GM12878 (cell line): ENCODE data around the gene AP2B1. TPM values are rescaled to one million over a fixed set of nuclear protein-coding genes. Genes with fewer than 3 reads are reported as not detected.

ENCODE experiments used
- ATAC-seq: fragments of 200-7000 bp; cut with Tn5 transposase; 3 replicates; pipeline ENCODE4 v1.9.1; 2020; ENCODE audit warnings: mild to moderate bottlenecking, moderate library complexity
- BruUV-seq: library from RNA; stranded (reverse); fragments of 400-500 nt; replicated peaks from 2 replicates; lab custom pipeline; 2021; lab: Mats Ljungman, UMichigan
- CTCF ChIA-PET: fragments of 300-600 bp; sonication (Branson Sonifier 250); formaldehyde crosslinking; extraction: SDS; loops from one replicate; lab custom pipeline; 2021; ENCODE audit warnings: inconsistent platforms; lab: Yijun Ruan, JAX
- POLR2A ChIA-PET: fragments of 350-600 bp; formaldehyde crosslinking; extraction: SDS; loops from one replicate; lab custom pipeline; 2021; ENCODE audit warnings: inconsistent platforms; lab: Charles Lee
- RAD21 ChIA-PET: fragments of 300-600 bp; sonication (Branson Sonifier 250); formaldehyde crosslinking; loops from one replicate; lab custom pipeline; 2023; ENCODE audit warnings: antibody characterized with exemption; ENCODE audit not compliant: unreplicated experiment; lab: Charles Lee
- SMC1A ChIA-PET: fragments of 300-600 bp; sonication (Branson Sonifier 250); formaldehyde crosslinking; loops from one replicate; lab custom pipeline; 2023; ENCODE audit not compliant: unreplicated experiment, uncharacterized antibody; lab: Charles Lee
- DNase-seq: peaks from one replicate; pipeline ENCODE4 v3.0.0-alpha.2; 2011; ENCODE audit warnings: low read depth, low spot score
- FAIRE-seq: peaks from 3 replicates; lab custom pipeline; 2011; peaks lifted over from hg19 to GRCh38; lab: Jason Lieb, UNC
- H2AFZ ChIP-seq: 2 replicates; pipeline ENCODE4 v1.6.0; 2011; ENCODE audit warnings: low read depth, low read length, control low read depth; ENCODE audit not compliant: control insufficient read depth
- H3K27ac ChIP-seq: 2 replicates; pipeline ENCODE4 v1.5.1; 2011; ENCODE audit warnings: control low read depth; ENCODE audit not compliant: control insufficient read depth, insufficient read depth
- H3K27me3 ChIP-seq, 2 experiments: replicated peaks in 1 of 2; 2 replicates each; pipeline versions ENCODE4 v1.6.0 to v1.6.1; 2011; ENCODE audit warnings: low read length in 1 of 2; ENCODE audit not compliant: control insufficient read depth in 2 of 2, insufficient read depth in 2 of 2
- H3K36me3 ChIP-seq, 2 experiments: 2 replicates each; pipeline ENCODE4 v1.5.1; 2011; ENCODE audit warnings: low read length in 1 of 2; ENCODE audit not compliant: control insufficient read depth in 2 of 2, insufficient read depth in 2 of 2
- H3K4me1 ChIP-seq: 2 replicates; pipeline ENCODE4 v1.6.1; 2011; ENCODE audit warnings: mild to moderate bottlenecking, low read length, moderate library complexity, mixed read lengths; ENCODE audit not compliant: control insufficient read depth, insufficient read depth
- H3K4me2 ChIP-seq: 2 replicates; pipeline ENCODE4 v1.6.0; 2011; ENCODE audit warnings: control low read depth; ENCODE audit not compliant: control insufficient read depth, insufficient read depth
- H3K4me3 ChIP-seq: fragments of 200-600 bp; sonication (generic); 2 replicates; pipeline ENCODE4 v1.5.1; 2016
- H3K79me2 ChIP-seq: 2 replicates; pipeline ENCODE4 v1.6.0; 2011; ENCODE audit warnings: low read length; ENCODE audit not compliant: control insufficient read depth, insufficient read depth
- H3K9ac ChIP-seq: 2 replicates; pipeline ENCODE4 v1.8.0; 2011; ENCODE audit warnings: low read length, control low read depth, mixed read lengths; ENCODE audit not compliant: control insufficient read depth, insufficient read depth
- H3K9me3 ChIP-seq: replicated peaks from 3 replicates; pipeline ENCODE4 v1.5.1; 2011; ENCODE audit warnings: mild to moderate bottlenecking, low read length; ENCODE audit not compliant: control insufficient read depth, insufficient read depth
- H4K20me1 ChIP-seq: 2 replicates; pipeline ENCODE4 v1.6.0; 2011; ENCODE audit not compliant: control insufficient read depth, insufficient read depth
- ASH2L ChIP-seq: fragments of 300-600, 200-600 bp; sonication (generic); IDR thresholded peaks from 2 replicates; pipeline ENCODE4 v1.6.1; 2017; ENCODE audit warnings: low read depth, mild to moderate bottlenecking, borderline replicate concordance
- CHD1 ChIP-seq: IDR thresholded peaks from 2 replicates; pipeline ENCODE4 v1.6.1; 2012; ENCODE audit warnings: low read depth, low read length, improper control_type of control experiment
- CREB1 ChIP-seq: IDR thresholded peaks from 2 replicates; pipeline ENCODE4 v1.6.1; 2012; ENCODE audit warnings: low read depth, mild to moderate bottlenecking, inconsistent platforms
- E2F4 ChIP-seq: IDR thresholded peaks from 2 replicates; pipeline ENCODE4 v1.6.1; 2012; ENCODE audit warnings: low read depth, low read length, improper control_type of control experiment
- ESRRA ChIP-seq: IDR thresholded peaks from 2 replicates; pipeline ENCODE4 v1.6.1; 2012; ENCODE audit warnings: mild to moderate bottlenecking, low read length, improper control_type of control experiment
- MEF2A ChIP-seq: IDR thresholded peaks from 2 replicates; pipeline ENCODE4 v1.6.1; 2011; ENCODE audit warnings: low read depth, mild to moderate bottlenecking, low read length, moderate library complexity; ENCODE audit not compliant: insufficient read depth
- NFYB ChIP-seq: IDR thresholded peaks from 2 replicates; pipeline ENCODE4 v1.6.1; 2011; ENCODE audit warnings: low read depth, mild to moderate bottlenecking, low read length, improper control_type of control experiment, moderate library complexity; ENCODE audit not compliant: insufficient read depth
- RAD21 ChIP-seq: IDR thresholded peaks from 2 replicates; pipeline ENCODE4 v1.6.1; 2011; ENCODE audit warnings: mild to moderate bottlenecking, low read depth, low read length, moderate library complexity; ENCODE audit not compliant: insufficient read depth
- RELB ChIP-seq: fragments of 450-650 bp; IDR thresholded peaks from 2 replicates; pipeline ENCODE4 v1.6.1; 2017; ENCODE audit warnings: low read depth, mild to moderate bottlenecking, moderate library complexity
- SMARCA5 ChIP-seq: fragments of 450-650 bp; IDR thresholded peaks from 2 replicates; pipeline ENCODE4 v1.6.1; 2017; ENCODE audit warnings: mild to moderate bottlenecking
- SP1 ChIP-seq: IDR thresholded peaks from one replicate; pipeline ENCODE4 v1.6.1; 2011; ENCODE audit warnings: low read depth, low read length
- SUZ12 ChIP-seq: fragments of 200-600 bp; sonication (generic); IDR thresholded peaks from one replicate; pipeline ENCODE4 v1.6.1; 2018; ENCODE audit warnings: antibody characterized with exemption, mild to moderate bottlenecking; ENCODE audit not compliant: unreplicated experiment
- ZBTB33 ChIP-seq: fragments of 450-650 bp; IDR thresholded peaks from 2 replicates; pipeline ENCODE4 v1.6.1; 2017; ENCODE audit warnings: mild to moderate bottlenecking
- ZNF592 ChIP-seq: fragments of 450-650 bp; IDR thresholded peaks from 2 replicates; pipeline ENCODE4 v1.6.1; 2017; ENCODE audit warnings: mild to moderate bottlenecking, moderate library complexity
- ZNF622 ChIP-seq: fragments of 450-650 bp; IDR thresholded peaks from 2 replicates; pipeline ENCODE4 v1.6.1; 2017; ENCODE audit warnings: mild to moderate bottlenecking, inconsistent platforms
- WGBS: methylation state at CpG from one replicate; pipeline ENCODE4 v1.1.6; 2016; ENCODE audit warnings: low lambda C conversion rate; ENCODE audit not compliant: insufficient replicate concordance, insufficient coverage; ENCODE audit errors: missing lambda C conversion rate; 5-methylcytosine and 5-hydroxymethylcytosine counted together
- in situ Hi-C: fragments of 300-500 bp; cut with MboI; formaldehyde crosslinking; loops from 9 replicates; pipeline ENCODE4 v1.14.3; 2018; ENCODE audit warnings: mixed read lengths
- intact Hi-C: fragments of 100-400 bp; cut with micrococcal nuclease; formaldehyde crosslinking; loops from one replicate; pipeline ENCODE4 v1.14.2; 2022; ENCODE audit not compliant: unreplicated experiment
- polyA plus RNA-seq, 11 experiments: library from polyadenylated mRNA; depleted of rRNA in 4 of 11; unstranded in 6 of 11; stranded (reverse) in 5 of 11; fragments of >200 nt; fragmentation: Nextera tagmentation in 4 of 11; fragmentation: Illumina TruSeq in 1 of 11; extraction: Ambion mirVana in 4 of 11; extraction: Trizol in 1 of 11; gene quantifications; 1 replicate in 1 of 11; 2 replicates in 10 of 11; pipeline versions ENCODE4 v1.2.1 to v1.2.3, GENCODE V29; 2011 to 2016; ENCODE audit warnings: inconsistent platforms in 2 of 11, missing spikeins in 2 of 11, low read depth in 1 of 11
- total RNA-seq, 4 experiments: library from RNA; depleted of rRNA in 3 of 4; stranded (reverse); fragments of >200 nt in 3 of 4; fragmentation: Illumina TruSeq in 1 of 4; extraction: Trizol in 1 of 4; gene quantifications; 2 replicates each; pipeline versions ENCODE4 v1.2.1 to v1.2.3, GENCODE V29; 2013 to 2021

Gene AP2B1
- total and polyA plus RNA-seq, 10 of the 15 experiments (the other 5 are each of a cell fraction or from before 2014, with no cell fraction given), result 18.6 to 112 (median 53.9) TPM

GRCh38 chr17:35752945-35753764 lies 166.0 kb downstream of the AP2B1 start, which contains the start of gene GAS2L2:
Gene GAS2L2 (minus strand): TSS chr17:35753239. CDS start chr17:35752850, 389 bp downstream.
- BruUV-seq, result no TSS peak
- FAIRE-seq (no peak), ATAC-seq (no peak), DNase-seq (no peak)
- H3K9ac ChIP-seq, result no peak within 1 kb of the TSS
- in situ Hi-C loops, result no loop called here
- intact Hi-C loops, result no loop called here
- no peak within 1 kb of the TSS for H3K4me3 ChIP-seq
- peaks cover 0 to 6% of the 10 kb centered on the region in 2 experiments; a peak in 3 of 4 replicates for H3K27me3 ChIP-seq
- no peaks in the 10 kb centered on the region for H3K79me2 ChIP-seq
- H3K27ac ChIP-seq, result no peak within 1 kb of the TSS
- 41% methylated on average over 9 of the region's 9 CpGs for WGBS
- no peaks in the 10 kb centered on the region for H4K20me1 ChIP-seq
- no peak within 1 kb of the TSS for H3K4me2 ChIP-seq
- H3K4me1 ChIP-seq, result no peaks in the 10 kb centered on the region
- ChIA-PET RAD21 (no interaction called here), CTCF (interaction anchor here (2.3 kb wide), 1 partner anchor 11 kb away, joined by 7 read pairs; no protein-coding TSS in a partner anchor), SMC1A (no interaction called here), POLR2A (no interaction called here)
- no peak within 1 kb of the TSS for H2AFZ ChIP-seq
- H3K9me3 ChIP-seq, result no peaks in the 10 kb centered on the region
- no peaks in the 10 kb centered on the region for H3K36me3 ChIP-seq
- TF ChIP-seq ASH2L, result no peak
- no peak for TF ChIP-seq ZNF592
- no peak for TF ChIP-seq NFYB
- TF ChIP-seq E2F4, result no peak
- TF ChIP-seq RELB, result no peak
- no peak for TF ChIP-seq SP1
- TF ChIP-seq CHD1, result no peak
- TF ChIP-seq ZNF622, result no peak
- no peak for TF ChIP-seq RAD21
- no peak for TF ChIP-seq CREB1
- TF ChIP-seq SMARCA5, result no peak
- no peak for TF ChIP-seq SUZ12
- TF ChIP-seq ESRRA, result no peak
- TF ChIP-seq MEF2A, result no peak
- TF ChIP-seq ZBTB33, result no peak
